Hepatocyte (in vitro differentiated cells): ENCODE measurements around the gene F2RL2.

Experiments
- CTCF ChIP-seq: fragments of 200-600 bp; sonication (generic); IDR thresholded peaks from 2 replicates; pipeline ENCODE4 v1.5.1; 2016; ENCODE audit warnings: antibody characterized with exemption, mild to moderate bottlenecking; ENCODE audit not compliant: poor library complexity
- EZH2 ChIP-seq: fragments of 200-600 bp; sonication (generic); IDR thresholded peaks from 2 replicates; pipeline ENCODE4 v1.6.1; 2016; ENCODE audit warnings: antibody characterized with exemption, mild to moderate bottlenecking, borderline replicate concordance

- TF ChIP-seq CTCF (no peak), EZH2 (no peak)
These were observed 33.2 kb downstream of the F2RL2 start for GRCh38 chr5:76590027-76590426.
